Fibroblast of the aortic adventitia (primary cell): ENCODE results near the gene KCNJ5. TPM values are rescaled to one million over a fixed set of nuclear protein-coding genes. Genes with fewer than 3 reads are reported as not detected.

ENCODE experiments used
- DNase-seq: peaks from one replicate; pipeline ENCODE4 v3.0.0-alpha.2; 2010; ENCODE audit warnings: low read depth
- H3K4me3 ChIP-seq: 2 replicates; pipeline ENCODE4 v1.5.1; 2011; ENCODE audit warnings: low read depth, mild to moderate bottlenecking, control low read depth, low read length, moderate library complexity
- CTCF ChIP-seq: IDR thresholded peaks from 2 replicates; pipeline ENCODE4 v1.5.1; 2011; ENCODE audit warnings: mild to moderate bottlenecking, low read length, control low read depth, inconsistent platforms; ENCODE audit not compliant: insufficient read depth
- total RNA-seq: library from RNA; depleted of rRNA; stranded (reverse); fragments of >200 nt; gene quantifications from 2 replicates; pipeline ENCODE4 v1.2.3, GENCODE V29; 2012; ENCODE audit warnings: low replicate concordance

Gene KCNJ5
- total RNA-seq, 1 donor = 0.09 TPM

GRCh38 chr11:128940603-128941002 is 49.4 kb downstream of the KCNJ5 start:
- H3K4me3 ChIP-seq = no peak overlapping the region
- DNase-seq = no peak
- no peak for TF ChIP-seq CTCF

- no peak overlapping the region for H3K4me3 ChIP-seq
- DNase-seq = no peak
- TF ChIP-seq CTCF = no peak
These were observed 50.0 kb downstream of the KCNJ5 start for GRCh38 chr11:128941110-128941509.

GRCh38 chr11:128941573-128942271 is 50.6 kb downstream of the KCNJ5 start:
- no peak overlapping the region for H3K4me3 ChIP-seq
- TF ChIP-seq CTCF = no peak
- no peak for DNase-seq

- no peak for DNase-seq
- TF ChIP-seq CTCF = no peak
- no peak overlapping the region for H3K4me3 ChIP-seq
These were observed 51.1 kb downstream of the KCNJ5 start for GRCh38 chr11:128942272-128942612.

- TF ChIP-seq CTCF = no peak
- DNase-seq = no peak
- H3K4me3 ChIP-seq = no peak within 1 kb of the TSS
These were observed 51.8 kb downstream of the KCNJ5 start, which contains the start of gene TP53AIP1 for GRCh38 chr11:128942817-128943427. Gene TP53AIP1, minus strand, starts transcription at chr11:128942871. Its CDS starts 5,053 bp downstream, at chr11:128937818.

- TF ChIP-seq CTCF = no peak
- DNase-seq = no peak
- no peak overlapping the region for H3K4me3 ChIP-seq
These were observed 52.3 kb downstream of the KCNJ5 start for GRCh38 chr11:128943428-128943976.
